Activated T-helper 17 cell treated with anti-CD3 and anti-CD28 coated beads, Interleukin-2, amount 50 U/mL, for 72 hours (primary cell): ENCODE data around the gene MPDU1. TPM values are rescaled to one million over a fixed set of nuclear protein-coding genes. Genes with fewer than 3 reads are reported as not detected.

Experiments used
- ATAC-seq: fragments of 150-1000 bp; cut with Tn5 transposase; replicated peaks from 2 replicates; pipeline ENCODE4 v1.10.0; 2021; ENCODE audit warnings: mild to moderate bottlenecking, moderate library complexity
- H3K27ac Mint-ChIP-seq: one replicate; pipeline ENCODE4 v1.8.0; 2022; ENCODE audit warnings: mixed read lengths
- H3K27me3 Mint-ChIP-seq: one replicate; pipeline ENCODE4 v1.8.0; 2022; ENCODE audit warnings: mixed read lengths
- H3K36me3 Mint-ChIP-seq: one replicate; pipeline ENCODE4 v1.8.0; 2022; ENCODE audit warnings: low read depth, mild to moderate bottlenecking, mixed read lengths
- H3K4me1 Mint-ChIP-seq: one replicate; pipeline ENCODE4 v1.8.0; 2022; ENCODE audit warnings: mixed read lengths
- H3K4me3 Mint-ChIP-seq: one replicate; pipeline ENCODE4 v1.8.0; 2022; ENCODE audit warnings: mild to moderate bottlenecking, mixed read lengths
- H3K9me3 Mint-ChIP-seq: one replicate; pipeline ENCODE4 v1.8.0; 2022; ENCODE audit warnings: mixed read lengths
- total RNA-seq, 2 donors: library from RNA; stranded (reverse); gene quantifications; one replicate each; pipeline ENCODE4 v1.2.3, GENCODE V29; 2022

Gene MPDU1
- total RNA-seq: 10 to 100 TPM; 58.3 to 96.4 TPM

- Mint-ChIP-seq H3K27me3 (no peaks in the 10 kb centered on the region), H3K9me3 (no peaks in the 10 kb centered on the region), H3K36me3 (peaks cover 77% of the 10 kb centered on the region), H3K4me3 (peak within 1 kb of the TSS; percentile 96), H3K4me1 (peaks cover 33% of the 10 kb centered on the region), H3K27ac (peak within 1 kb of the TSS; percentile 94)
- peak; percentile 78 for ATAC-seq
Observed at GRCh38 chr17:7583253-7584109, at the start of gene MPDU1. TSS of gene MPDU1 (plus strand) at chr17:7583852. CDS start at chr17:7583863, 11 bp downstream.

GRCh38 chr17:7538050-7538449, 45.6 kb upstream of the MPDU1 start:
- no peak overlapping the region for H3K27ac Mint-ChIP-seq
- no peaks in the 10 kb centered on the region for H3K9me3 Mint-ChIP-seq
- ATAC-seq: no peak
- H3K4me3 Mint-ChIP-seq: no peak overlapping the region
- no peaks in the 10 kb centered on the region for H3K36me3 Mint-ChIP-seq
- no peaks in the 10 kb centered on the region for H3K4me1 Mint-ChIP-seq
- no peaks in the 10 kb centered on the region for H3K27me3 Mint-ChIP-seq

- no peaks in the 10 kb centered on the region for H3K36me3 Mint-ChIP-seq
- no peak for ATAC-seq
- no peak overlapping the region for H3K4me3 Mint-ChIP-seq
- no peaks in the 10 kb centered on the region for H3K27me3 Mint-ChIP-seq
- H3K4me1 Mint-ChIP-seq: no peaks in the 10 kb centered on the region
- H3K9me3 Mint-ChIP-seq: no peaks in the 10 kb centered on the region
- H3K27ac Mint-ChIP-seq: no peak overlapping the region
Observed at GRCh38 chr17:7538891-7539545, 44.6 kb upstream of the MPDU1 start.

- ATAC-seq: no peak
- H3K4me3 Mint-ChIP-seq: no peak overlapping the region
Observed at GRCh38 chr17:7541074-7541621, 42.5 kb upstream of the MPDU1 start.

GRCh38 chr17:7544911-7545310, 38.7 kb upstream of the MPDU1 start:
- H3K27me3 Mint-ChIP-seq: no peaks in the 10 kb centered on the region
- peaks cover 11% of the 10 kb centered on the region for H3K4me1 Mint-ChIP-seq
- no peak overlapping the region for H3K27ac Mint-ChIP-seq
- H3K4me3 Mint-ChIP-seq: no peak overlapping the region
- H3K36me3 Mint-ChIP-seq: no peaks in the 10 kb centered on the region
- ATAC-seq: no peak
- H3K9me3 Mint-ChIP-seq: no peaks in the 10 kb centered on the region

More at GRCh38 chr17:7541074-7541621, 42.5 kb upstream of the MPDU1 start:
- H3K27ac Mint-ChIP-seq: no peak overlapping the region
- H3K36me3 Mint-ChIP-seq: no peaks in the 10 kb centered on the region
- no peaks in the 10 kb centered on the region for H3K27me3 Mint-ChIP-seq
- H3K9me3 Mint-ChIP-seq: no peaks in the 10 kb centered on the region
- no peaks in the 10 kb centered on the region for H3K4me1 Mint-ChIP-seq

GRCh38 chr17:7548585-7549400, 34.9 kb upstream of the MPDU1 start, which contains the start of gene TNFSF12:
TSS of gene TNFSF12 (plus strand) at chr17:7549058. CDS start at chr17:7549154, 96 bp downstream.
- Mint-ChIP-seq H3K4me3 (peak within 1 kb of the TSS; percentile 77), H3K36me3 (peaks cover 14% of the 10 kb centered on the region), H3K9me3 (no peaks in the 10 kb centered on the region), H3K4me1 (peaks cover 33% of the 10 kb centered on the region), H3K27ac (peak within 1 kb of the TSS; percentile 63), H3K27me3 (no peaks in the 10 kb centered on the region)
- ATAC-seq: peak; percentile 66

GRCh38 chr17:7549401-7550055, 34.1 kb upstream of the MPDU1 start:
- H3K27me3 Mint-ChIP-seq: no peaks in the 10 kb centered on the region
- ATAC-seq: peak; percentile 64
- H3K36me3 Mint-ChIP-seq: peaks cover 14% of the 10 kb centered on the region
- H3K27ac Mint-ChIP-seq: peak overlapping the region; percentile 12
- H3K4me3 Mint-ChIP-seq: peak overlapping the region; percentile 77
- no peaks in the 10 kb centered on the region for H3K9me3 Mint-ChIP-seq
- H3K4me1 Mint-ChIP-seq: peaks cover 36% of the 10 kb centered on the region

- Mint-ChIP-seq H3K27ac (no peak overlapping the region), H3K27me3 (no peaks in the 10 kb centered on the region), H3K36me3 (peaks cover 14% of the 10 kb centered on the region), H3K9me3 (no peaks in the 10 kb centered on the region), H3K4me1 (peaks cover 41% of the 10 kb centered on the region), H3K4me3 (peak overlapping the region; percentile 77)
- ATAC-seq: no peak
Observed at GRCh38 chr17:7550344-7550743, 33.3 kb upstream of the MPDU1 start.

- Mint-ChIP-seq H3K36me3 (peaks cover 14% of the 10 kb centered on the region), H3K27ac (no peak overlapping the region), H3K27me3 (no peaks in the 10 kb centered on the region), H3K9me3 (no peaks in the 10 kb centered on the region), H3K4me1 (peaks cover 45% of the 10 kb centered on the region), H3K4me3 (peak overlapping the region; percentile 77)
- no peak for ATAC-seq
Observed at GRCh38 chr17:7551396-7551795, 32.3 kb upstream of the MPDU1 start.

- ATAC-seq: peak; percentile 87
- Mint-ChIP-seq H3K4me1 (peaks cover 45% of the 10 kb centered on the region), H3K4me3 (peak overlapping the region; percentile 77), H3K36me3 (peaks cover 14% of the 10 kb centered on the region), H3K9me3 (no peaks in the 10 kb centered on the region), H3K27me3 (no peaks in the 10 kb centered on the region), H3K27ac (peak overlapping the region; percentile 42)
Observed at GRCh38 chr17:7552621-7553051, 31.0 kb upstream of the MPDU1 start.

GRCh38 chr17:7553356-7553755, 30.3 kb upstream of the MPDU1 start:
- Mint-ChIP-seq H3K27me3 (no peaks in the 10 kb centered on the region), H3K4me1 (peaks cover 42% of the 10 kb centered on the region), H3K4me3 (peak overlapping the region; percentile 77), H3K27ac (peak overlapping the region; percentile 83), H3K36me3 (peaks cover 14% of the 10 kb centered on the region), H3K9me3 (no peaks in the 10 kb centered on the region)
- ATAC-seq: no peak

GRCh38 chr17:7555320-7555948, 28.2 kb upstream of the MPDU1 start:
- H3K27ac Mint-ChIP-seq: peak overlapping the region; percentile 68
- no peak for ATAC-seq

GRCh38 chr17:7556627-7557026, 27.0 kb upstream of the MPDU1 start:
- peaks cover 35% of the 10 kb centered on the region for H3K4me1 Mint-ChIP-seq
- H3K4me3 Mint-ChIP-seq: no peak overlapping the region
- H3K9me3 Mint-ChIP-seq: no peaks in the 10 kb centered on the region
- H3K27ac Mint-ChIP-seq: peak overlapping the region; percentile 32
- no peak for ATAC-seq
- peaks cover 21% of the 10 kb centered on the region for H3K36me3 Mint-ChIP-seq
- H3K27me3 Mint-ChIP-seq: no peaks in the 10 kb centered on the region

More at GRCh38 chr17:7555320-7555948, 28.2 kb upstream of the MPDU1 start:
- Mint-ChIP-seq H3K27me3 (no peaks in the 10 kb centered on the region), H3K36me3 (peaks cover 18% of the 10 kb centered on the region), H3K9me3 (no peaks in the 10 kb centered on the region), H3K4me1 (peaks cover 36% of the 10 kb centered on the region), H3K4me3 (no peak overlapping the region)
